ENCODE results near the gene STRN4. TPM values are rescaled to one million over a fixed set of nuclear protein-coding genes. Genes with fewer than 3 reads are reported as not detected.

Gene STRN4
- total and polyA plus RNA-seq, 9 of the 15 experiments (the other 6 are each of a cell fraction or from before 2014, with no cell fraction given), result 0.62 to 83.7 (median 36.9) TPM

GRCh38 chr19:46736531-46737297 lies 9.5 kb downstream of the STRN4 start (continued):
- TF ChIP-seq, protein P1, sequence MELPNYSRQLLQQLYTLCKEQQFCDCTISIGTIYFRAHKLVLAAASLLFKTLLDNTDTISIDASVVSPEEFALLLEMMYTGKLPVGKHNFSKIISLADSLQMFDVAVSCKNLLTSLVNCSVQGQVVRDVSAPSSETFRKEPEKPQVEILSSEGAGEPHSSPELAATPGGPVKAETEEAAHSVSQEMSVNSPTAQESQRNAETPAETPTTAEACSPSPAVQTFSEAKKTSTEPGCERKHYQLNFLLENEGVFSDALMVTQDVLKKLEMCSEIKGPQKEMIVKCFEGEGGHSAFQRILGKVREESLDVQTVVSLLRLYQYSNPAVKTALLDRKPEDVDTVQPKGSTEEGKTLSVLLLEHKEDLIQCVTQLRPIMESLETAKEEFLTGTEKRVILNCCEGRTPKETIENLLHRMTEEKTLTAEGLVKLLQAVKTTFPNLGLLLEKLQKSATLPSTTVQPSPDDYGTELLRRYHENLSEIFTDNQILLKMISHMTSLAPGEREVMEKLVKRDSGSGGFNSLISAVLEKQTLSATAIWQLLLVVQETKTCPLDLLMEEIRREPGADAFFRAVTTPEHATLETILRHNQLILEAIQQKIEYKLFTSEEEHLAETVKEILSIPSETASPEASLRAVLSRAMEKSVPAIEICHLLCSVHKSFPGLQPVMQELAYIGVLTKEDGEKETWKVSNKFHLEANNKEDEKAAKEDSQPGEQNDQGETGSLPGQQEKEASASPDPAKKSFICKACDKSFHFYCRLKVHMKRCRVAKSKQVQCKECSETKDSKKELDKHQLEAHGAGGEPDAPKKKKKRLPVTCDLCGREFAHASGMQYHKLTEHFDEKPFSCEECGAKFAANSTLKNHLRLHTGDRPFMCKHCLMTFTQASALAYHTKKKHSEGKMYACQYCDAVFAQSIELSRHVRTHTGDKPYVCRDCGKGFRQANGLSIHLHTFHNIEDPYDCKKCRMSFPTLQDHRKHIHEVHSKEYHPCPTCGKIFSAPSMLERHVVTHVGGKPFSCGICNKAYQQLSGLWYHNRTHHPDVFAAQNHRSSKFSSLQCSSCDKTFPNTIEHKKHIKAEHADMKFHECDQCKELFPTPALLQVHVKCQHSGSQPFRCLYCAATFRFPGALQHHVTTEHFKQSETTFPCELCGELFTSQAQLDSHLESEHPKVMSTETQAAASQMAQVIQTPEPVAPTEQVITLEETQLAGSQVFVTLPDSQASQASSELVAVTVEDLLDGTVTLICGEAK (IDR thresholded peaks at IDR 0.05), result peak; percentile 57; the same call in 1 of the 2 replicates
- TF ChIP-seq, protein P1 (CRISPR knock-in tag; IDR thresholded peaks at IDR 0.05), result no peak
- TF ChIP-seq EWSR1 (IDR thresholded peaks at IDR 0.05; ENCODE audit: borderline replicate concordance, low read depth, partially characterized antibody) (no peak), ARID1B (IDR thresholded peaks at IDR 0.05) (peak; percentile 65; the same call in 1 of the 2 replicates), RREB1 (CRISPR knock-in tag; IDR thresholded peaks at IDR 0.05) (peak; percentile 66), ZBTB7A (IDR thresholded peaks at IDR 0.05; ENCODE audit: borderline replicate concordance, control insufficient read depth, low read depth, low read length) (peak; percentile 68; the same call in 1 of the 2 replicates), MTA3 (IDR thresholded peaks at IDR 0.05; ENCODE audit: borderline replicate concordance) (0 out of 2 replicates have a peak, but pooled peaks have one; percentile 54)
- TF ChIP-seq, protein P2, sequence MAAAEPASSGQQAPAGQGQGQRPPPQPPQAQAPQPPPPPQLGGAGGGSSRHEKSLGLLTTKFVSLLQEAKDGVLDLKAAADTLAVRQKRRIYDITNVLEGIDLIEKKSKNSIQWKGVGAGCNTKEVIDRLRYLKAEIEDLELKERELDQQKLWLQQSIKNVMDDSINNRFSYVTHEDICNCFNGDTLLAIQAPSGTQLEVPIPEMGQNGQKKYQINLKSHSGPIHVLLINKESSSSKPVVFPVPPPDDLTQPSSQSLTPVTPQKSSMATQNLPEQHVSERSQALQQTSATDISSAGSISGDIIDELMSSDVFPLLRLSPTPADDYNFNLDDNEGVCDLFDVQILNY (CRISPR knock-in tag; IDR thresholded peaks at IDR 0.05), result no peak
